Stimulated activated CD8-positive, alpha-beta memory T cell treated with anti-CD3 and anti-CD28 coated beads, Interleukin-15, amount 100 ng/mL, for 48 hours (primary cell): ENCODE data around the gene PXDN.
"Not testable (repeated sequence)": the region's sequence is repeated elsewhere in the genome, so short reads cannot be mapped to it uniquely, and the experiment has no call there.

ENCODE experiments used
- DNase-seq, 2 donors: peaks; one replicate each; pipeline ENCODE4 v3.0.0-alpha.2; 2020; ENCODE audit warnings: low read depth in 2 of 2

PXDN gene

DNA sequence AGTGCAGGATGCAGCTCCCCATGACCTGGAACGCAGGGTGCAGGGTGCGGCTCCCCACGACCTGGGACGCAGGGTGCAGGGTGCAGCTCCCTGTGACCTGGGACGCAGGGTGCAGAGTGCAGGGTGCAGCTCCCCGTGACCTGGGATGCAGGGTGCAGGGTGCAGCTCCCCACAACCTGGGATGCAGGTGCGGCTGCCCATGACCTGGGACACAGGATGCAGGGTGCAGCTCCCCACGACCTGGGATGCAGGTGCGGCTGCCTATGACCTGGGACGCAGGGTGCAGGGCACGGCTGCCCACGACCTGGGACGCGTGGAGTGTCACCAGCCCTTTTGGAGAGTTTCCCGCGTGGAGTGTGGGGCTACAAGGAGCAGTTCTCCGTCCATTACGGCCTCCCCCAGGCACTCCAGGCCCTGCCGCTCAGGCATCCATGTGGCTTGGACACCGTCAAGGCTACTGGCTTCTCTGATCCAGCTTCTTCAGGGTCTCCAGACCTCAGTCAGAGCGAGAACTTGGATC, 38.7 kb downstream of the PXDN start:
- DNase-seq = no peak

- no peak for DNase-seq
Measured at GRCh38 chr2:1704631-1705556, 39.4 kb downstream of the PXDN start.

DNA sequence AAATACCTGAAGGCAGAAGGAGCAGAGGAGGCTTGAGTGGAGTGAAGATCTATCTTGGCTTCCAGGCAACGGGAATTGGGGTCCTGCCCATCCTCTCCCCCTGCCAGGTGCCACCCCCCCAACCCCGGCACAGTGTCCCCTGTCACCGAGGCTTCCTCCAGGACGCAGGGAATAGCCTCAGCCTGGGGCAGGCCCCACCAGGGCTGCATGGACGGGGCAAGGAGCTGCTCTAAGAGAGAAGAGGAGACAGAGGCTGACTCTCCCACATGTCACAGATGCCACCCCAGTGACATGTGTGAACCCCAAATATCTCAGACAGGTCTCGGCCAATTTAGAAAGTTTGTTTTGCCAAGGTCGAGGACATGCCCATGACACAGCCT, 42.1 kb downstream of the PXDN start:
- DNase-seq = no peak

- no peak for DNase-seq
Measured at GRCh38 chr2:1701556-1702185, 42.6 kb downstream of the PXDN start.

- DNase-seq = no peak
Measured at GRCh38 chr2:1701020-1701419, 43.3 kb downstream of the PXDN start.

DNA sequence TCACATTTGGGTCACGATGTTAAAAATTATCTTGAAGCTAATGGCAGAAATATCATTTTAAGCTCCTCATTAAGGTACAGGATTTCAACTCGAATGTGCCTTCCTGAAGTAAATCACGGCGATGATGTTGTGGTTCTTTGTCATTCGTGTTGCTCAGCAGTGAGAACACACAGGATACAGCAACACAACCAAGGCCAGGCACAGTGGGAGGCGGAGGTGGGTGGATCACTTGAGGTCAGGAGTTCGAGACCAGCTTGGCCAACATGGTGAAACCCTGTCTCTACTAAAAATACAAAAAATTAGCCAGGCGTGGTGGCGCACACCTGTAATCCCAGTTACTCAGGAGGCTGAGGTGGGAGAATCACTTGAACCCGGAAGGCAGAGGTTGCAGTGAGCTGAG, 43.9 kb downstream of the PXDN start:
- not testable (repeated sequence) for DNase-seq

DNA sequence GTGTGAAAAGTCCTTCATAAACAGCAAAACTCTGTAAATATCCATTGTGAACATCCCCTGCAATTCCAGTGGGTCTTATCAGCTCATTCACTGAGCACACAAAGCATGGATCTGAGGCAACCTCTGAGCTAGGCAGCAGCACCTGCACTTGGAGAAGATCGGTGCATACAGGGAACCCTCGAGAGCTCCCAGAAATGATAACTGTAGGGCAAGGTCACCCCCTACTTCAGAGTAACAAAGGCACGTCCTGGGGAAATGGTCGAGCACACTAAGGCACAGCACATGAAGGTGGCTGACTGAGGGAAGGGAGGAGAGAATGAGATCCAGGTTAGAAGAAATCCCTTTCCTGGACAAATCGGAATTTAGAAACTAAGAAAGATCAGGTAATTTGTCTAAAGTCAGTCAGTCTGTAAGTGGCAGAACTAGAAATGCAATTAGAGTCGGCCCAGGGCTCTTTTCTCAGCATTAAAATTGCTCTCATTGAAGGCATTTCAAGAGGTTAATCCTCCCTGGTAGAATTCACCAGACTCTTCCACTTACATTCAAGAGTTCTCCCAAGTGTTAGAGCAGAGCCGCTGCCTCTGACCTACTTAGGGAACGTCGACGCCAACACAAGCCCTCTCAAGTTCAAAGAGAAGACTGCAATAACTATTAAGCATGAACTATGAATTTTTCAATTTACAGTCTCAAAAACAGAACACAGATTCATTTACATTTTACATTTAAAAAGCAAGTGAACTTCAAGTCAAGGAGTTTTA, 45.9 kb downstream of the PXDN start:
- no peak for DNase-seq

DNA sequence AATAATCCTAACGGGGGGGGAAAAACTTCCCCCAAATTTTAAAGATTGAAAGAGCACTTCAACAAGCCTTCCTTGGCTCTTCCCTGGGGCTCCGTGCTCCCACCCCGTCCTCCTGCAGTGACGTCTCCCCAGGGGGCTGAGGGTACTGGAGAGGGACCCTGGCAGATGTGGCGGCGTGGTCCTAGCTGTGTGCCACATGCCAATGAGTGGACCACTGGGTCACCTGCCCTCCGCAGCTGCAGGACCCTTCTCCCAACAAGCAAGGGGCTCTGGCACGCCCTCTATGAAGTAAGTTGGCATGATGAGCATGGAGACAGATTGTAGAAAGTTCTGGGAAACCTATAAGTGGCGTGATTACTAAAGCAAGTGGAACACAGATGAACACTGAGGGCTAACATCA, 46.7 kb downstream of the PXDN start:
- no peak for DNase-seq

DNA sequence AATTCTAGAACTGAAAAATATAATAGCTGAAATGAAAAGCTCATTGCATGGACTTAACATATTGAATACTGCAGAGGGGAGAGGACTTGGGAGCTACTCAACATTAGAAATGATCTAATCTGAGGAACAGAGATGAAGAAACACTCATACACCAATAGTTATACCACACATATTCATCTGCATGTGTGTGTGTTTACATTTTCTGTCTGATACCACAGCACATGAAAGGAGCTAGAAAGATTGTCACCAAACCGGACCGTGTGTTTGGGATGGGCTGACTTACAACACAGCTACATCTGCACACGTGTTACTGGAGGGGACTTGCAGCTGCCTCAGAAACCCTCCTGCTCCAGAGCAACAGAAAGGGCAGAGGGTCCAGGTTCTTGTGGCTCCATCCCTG, 47.8 kb downstream of the PXDN start:
- no peak for DNase-seq

- no peak for DNase-seq
Measured at GRCh38 chr2:1694371-1695271, 49.7 kb downstream of the PXDN start.

DNA sequence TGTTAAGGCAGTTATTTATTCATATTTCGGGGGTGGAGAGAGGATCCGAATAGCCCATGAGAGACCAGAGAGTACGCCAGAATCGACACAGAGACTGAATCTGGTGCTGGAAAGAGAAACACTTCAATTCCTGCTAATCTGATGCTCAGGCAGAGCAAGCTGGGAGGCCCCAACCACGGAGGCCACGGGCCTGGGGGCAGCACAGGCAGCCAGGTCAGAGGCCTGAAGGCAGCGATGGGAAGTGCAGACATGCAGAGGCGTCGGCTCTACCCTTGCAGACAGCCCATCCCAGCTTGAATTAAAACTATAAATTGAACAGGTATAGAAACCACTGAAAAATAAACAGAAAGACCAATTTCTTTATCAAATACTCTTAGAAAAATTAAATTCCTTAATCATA, 50.6 kb downstream of the PXDN start:
- no peak for DNase-seq

GRCh38 chr2:1692342-1692741, 52.0 kb downstream of the PXDN start:
- DNase-seq = no peak

GRCh38 chr2:1691366-1691765, 52.9 kb downstream of the PXDN start:
- no peak for DNase-seq

- DNase-seq = no peak
Measured at GRCh38 chr2:1690056-1690775, 54.1 kb downstream of the PXDN start.

DNA sequence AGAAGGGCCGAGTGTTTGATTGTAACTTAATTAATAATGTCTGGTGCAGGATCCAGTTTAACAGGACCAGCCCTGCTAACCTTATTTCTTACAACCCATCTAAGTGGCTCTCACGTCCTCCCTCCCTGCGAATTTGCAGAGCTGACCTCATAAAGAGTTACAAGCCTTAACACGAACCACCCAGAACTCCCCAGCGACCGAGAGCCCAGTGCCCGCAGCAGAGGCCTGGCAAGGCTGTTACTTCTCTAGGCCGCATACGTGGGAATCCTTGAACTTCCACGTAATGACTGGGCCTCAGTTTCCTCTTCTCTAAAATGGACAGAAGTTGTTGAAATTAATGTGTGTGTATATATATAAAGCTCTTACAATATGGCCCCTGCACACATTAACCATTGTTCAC, 55.5 kb downstream of the PXDN start:
- no peak for DNase-seq

- no peak for DNase-seq
Measured at GRCh38 chr2:1688161-1688560, 56.2 kb downstream of the PXDN start.

- DNase-seq = no peak
Measured at GRCh38 chr2:1687254-1687653, 57.1 kb downstream of the PXDN start.

- DNase-seq = no peak
Measured at GRCh38 chr2:1686784-1687105, 57.6 kb downstream of the PXDN start.

DNA sequence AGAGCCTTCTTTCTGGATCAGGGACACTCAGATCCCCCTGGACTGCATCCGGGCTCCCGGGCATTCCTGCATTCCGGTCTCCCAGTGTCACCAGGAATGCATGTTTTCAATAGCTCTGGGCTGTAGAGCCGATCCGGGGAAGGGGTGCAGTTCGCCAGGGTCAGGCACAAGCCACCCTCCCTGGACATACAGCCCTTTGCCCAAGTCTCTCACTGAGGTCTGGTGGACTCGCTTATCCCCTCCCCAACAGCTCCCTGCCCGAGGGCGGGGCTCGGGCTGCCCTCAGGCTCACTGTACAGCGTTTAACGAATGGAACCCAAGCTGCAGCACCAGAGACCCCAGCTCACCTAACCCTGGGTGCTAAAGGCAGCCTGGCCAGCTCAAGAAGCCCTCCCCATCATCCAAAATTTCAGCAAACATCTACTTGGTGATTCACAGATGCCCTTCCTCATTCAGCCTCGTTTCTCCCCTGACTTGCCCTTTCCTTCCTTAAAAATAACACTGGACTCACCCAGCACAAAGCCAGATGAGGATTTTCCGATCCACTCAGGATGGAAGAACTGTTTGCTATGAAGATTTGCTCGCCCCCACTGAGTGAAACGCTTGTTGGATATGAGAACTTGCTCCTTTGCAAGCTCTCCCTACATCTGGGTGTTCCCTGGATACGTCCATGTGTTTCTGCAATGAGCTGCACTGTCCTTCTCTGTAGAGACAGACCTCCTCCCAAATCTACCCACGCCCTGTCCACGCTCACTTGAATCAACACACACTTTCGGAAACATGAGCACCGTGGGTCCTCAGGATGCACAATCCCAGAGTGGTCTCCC, 58.1 kb downstream of the PXDN start:
- DNase-seq = no peak
